ENCODE data around the gene TWF1.

DNA sequence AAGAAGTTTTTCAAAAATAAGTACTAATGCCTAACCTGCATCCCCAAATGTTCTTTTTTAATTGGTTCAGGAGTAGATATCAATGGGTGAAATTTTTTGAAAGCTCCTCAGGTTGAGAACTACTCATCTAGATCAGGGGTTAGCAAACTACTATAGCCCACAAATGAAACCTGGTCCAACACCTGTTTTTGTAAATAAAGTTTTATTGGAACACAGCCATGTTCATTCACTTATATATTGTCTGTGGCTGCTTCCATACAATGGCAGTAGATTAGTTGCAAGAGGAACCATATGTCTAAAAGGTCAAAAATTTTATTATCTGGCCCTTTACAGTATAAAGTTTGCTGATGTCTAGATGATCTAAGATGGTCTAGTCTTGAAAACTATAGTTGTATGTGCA, 61.3 kb downstream of the TWF1 start:
- TF ChIP-seq GATA2 (IDR thresholded peaks at IDR 0.05; ENCODE audit: low read depth, low read length) (no peak), GATA3 (IDR thresholded peaks at IDR 0.05; ENCODE audit: low read depth, low read length) (no peak)

All from SH-SY5Y (cell line).